ENCODE results near the gene RUNX2. TPM values are rescaled to one million over a fixed set of nuclear protein-coding genes. Genes with fewer than 3 reads are reported as not detected.
"Not testable (repeated sequence)": the region's sequence is repeated elsewhere in the genome, so short reads cannot be mapped to it uniquely, and the experiment has no call there.

The RUNX2 gene
- total RNA-seq = 4.3 and 5.1 TPM in 2 replicates

GRCh38 chr6:45327956-45328522 lies at the start of gene RUNX2:
TSS of gene RUNX2 (plus strand) at chr6:45328330. CDS start at chr6:45328727, 397 bp downstream.
- no peak for DNase-seq (ENCODE audit: extremely low read depth, low read depth, low spot score)

GRCh38 chr6:45278367-45278766 lies 49.8 kb upstream of the RUNX2 start:
- no peak for DNase-seq (ENCODE audit: extremely low read depth, low read depth, low spot score)

- not testable (repeated sequence) for DNase-seq (ENCODE audit: extremely low read depth, low read depth, low spot score)
These were observed 41.4 kb upstream of the RUNX2 start for GRCh38 chr6:45286707-45287106.

- DNase-seq (ENCODE audit: extremely low read depth, low read depth, low spot score) = no peak
These were observed 38.2 kb upstream of the RUNX2 start for GRCh38 chr6:45289751-45290514.

- DNase-seq (ENCODE audit: extremely low read depth, low read depth, low spot score) = no peak
These were observed 34.8 kb upstream of the RUNX2 start for GRCh38 chr6:45293306-45293705.

- DNase-seq (ENCODE audit: extremely low read depth, low read depth, low spot score) = not testable (repeated sequence)
These were observed 33.9 kb upstream of the RUNX2 start for GRCh38 chr6:45294065-45294701.

GRCh38 chr6:45297320-45297719 lies 30.8 kb upstream of the RUNX2 start:
- DNase-seq (ENCODE audit: extremely low read depth, low read depth, low spot score) = no peak

- no peak for DNase-seq (ENCODE audit: extremely low read depth, low read depth, low spot score)
These were observed 29.0 kb upstream of the RUNX2 start for GRCh38 chr6:45299096-45299581.

- no peak for DNase-seq (ENCODE audit: extremely low read depth, low read depth, low spot score)
These were observed 27.4 kb upstream of the RUNX2 start for GRCh38 chr6:45300736-45301135.

GRCh38 chr6:45301348-45302142 lies 26.6 kb upstream of the RUNX2 start:
- no peak for DNase-seq (ENCODE audit: extremely low read depth, low read depth, low spot score)

- no peak for DNase-seq (ENCODE audit: extremely low read depth, low read depth, low spot score)
These were observed 25.3 kb upstream of the RUNX2 start for GRCh38 chr6:45302832-45303231.

- no peak for DNase-seq (ENCODE audit: extremely low read depth, low read depth, low spot score)
These were observed 22.6 kb upstream of the RUNX2 start for GRCh38 chr6:45305546-45305945.

GRCh38 chr6:45310118-45310788 lies 17.9 kb upstream of the RUNX2 start:
- no peak for DNase-seq (ENCODE audit: extremely low read depth, low read depth, low spot score)

GRCh38 chr6:45314146-45314545 lies 14.0 kb upstream of the RUNX2 start:
- DNase-seq (ENCODE audit: extremely low read depth, low read depth, low spot score) = no peak

GRCh38 chr6:45320349-45320748 lies 7.8 kb upstream of the RUNX2 start:
- no peak for DNase-seq (ENCODE audit: extremely low read depth, low read depth, low spot score)

- no peak for DNase-seq (ENCODE audit: extremely low read depth, low read depth, low spot score)
These were observed 4.4 kb upstream of the RUNX2 start for GRCh38 chr6:45323656-45324224.

GRCh38 chr6:45326698-45327417 lies 1.3 kb upstream of the RUNX2 start:
- no peak for DNase-seq (ENCODE audit: extremely low read depth, low read depth, low spot score)

- DNase-seq (ENCODE audit: extremely low read depth, low read depth, low spot score) = no peak
These were observed 393 bp downstream of the RUNX2 start for GRCh38 chr6:45328523-45328922.

- DNase-seq (ENCODE audit: extremely low read depth, low read depth, low spot score) = no peak
These were observed 16.8 kb downstream of the RUNX2 start for GRCh38 chr6:45344900-45345299.
